ENCODE measurements around the gene SH2D7. TPM values are rescaled to one million over a fixed set of nuclear protein-coding genes. Genes with fewer than 3 reads are reported as not detected.

The SH2D7 gene
- not detected for polyA plus RNA-seq (2013, experiment 1 of 4)
- not detected for polyA plus RNA-seq (2013, experiment 2 of 4)
- not detected for polyA plus RNA-seq (2013, experiment 3 of 4)
- not detected for polyA plus RNA-seq (2013, experiment 4 of 4)

GRCh38 chr15:78092261-78093041, at the start of gene SH2D7:
Gene SH2D7, plus strand, starts transcription at chr15:78092561. Its CDS starts 24 bp downstream, at chr15:78092585.
- H3K36me3 ChIP-seq (ENCODE audit: control insufficient read depth, insufficient read depth, low read length): no peaks in the 10 kb centered on the region
- no peaks in the 10 kb centered on the region for H3K9me3 ChIP-seq (ENCODE audit: control insufficient read depth, low read length)
- H3K4me3 ChIP-seq (ENCODE audit: insufficient read depth, low read depth, low read length): no peak within 1 kb of the TSS
- WGBS, 2 experiments: 92 to 93% methylated on average over 11 of the region's 11 CpGs
- no peaks in the 10 kb centered on the region for H3K4me1 ChIP-seq (ENCODE audit: control insufficient read depth, insufficient read depth, low read length)
- no peak within 1 kb of the TSS for H3K27ac ChIP-seq (ENCODE audit: insufficient read depth, low read depth, low read length, poor library complexity, severe bottlenecking)
- H3K27me3 ChIP-seq (ENCODE audit: control insufficient read depth, insufficient read depth, low read length, poor library complexity, severe bottlenecking): no peaks in the 10 kb centered on the region

GRCh38 chr15:78044407-78045155, 47.8 kb upstream of the SH2D7 start:
- Histone ChIP-seq H3K27me3 (ENCODE audit: control insufficient read depth, insufficient read depth, low read length, poor library complexity, severe bottlenecking) (no peaks in the 10 kb centered on the region), H3K9me3 (ENCODE audit: control insufficient read depth, low read length) (no peaks in the 10 kb centered on the region), H3K4me3 (ENCODE audit: insufficient read depth, low read depth, low read length) (no peak overlapping the region), H3K36me3 (ENCODE audit: control insufficient read depth, insufficient read depth, low read length) (no peaks in the 10 kb centered on the region), H3K27ac (ENCODE audit: insufficient read depth, low read depth, low read length, poor library complexity, severe bottlenecking) (no peak overlapping the region), H3K4me1 (ENCODE audit: control insufficient read depth, insufficient read depth, low read length) (peaks cover 2% of the 10 kb centered on the region)
- WGBS, 2 experiments: 94 to 95% methylated on average over 3 to 5 of the region's 5 CpGs

- Histone ChIP-seq H3K27ac (ENCODE audit: insufficient read depth, low read depth, low read length, poor library complexity, severe bottlenecking) (no peak overlapping the region), H3K9me3 (ENCODE audit: control insufficient read depth, low read length) (no peaks in the 10 kb centered on the region), H3K4me3 (ENCODE audit: insufficient read depth, low read depth, low read length) (no peak overlapping the region), H3K36me3 (ENCODE audit: control insufficient read depth, insufficient read depth, low read length) (no peaks in the 10 kb centered on the region), H3K27me3 (ENCODE audit: control insufficient read depth, insufficient read depth, low read length, poor library complexity, severe bottlenecking) (no peaks in the 10 kb centered on the region), H3K4me1 (ENCODE audit: control insufficient read depth, insufficient read depth, low read length) (peaks cover 8% of the 10 kb centered on the region)
- 91% methylated on average over 1 of the region's 1 CpG; no CpG with 5 or more reads in 1 of the 2 experiments for WGBS, 2 experiments
Measured at GRCh38 chr15:78045189-78045588, 47.2 kb upstream of the SH2D7 start.

GRCh38 chr15:78046796-78047341, 45.5 kb upstream of the SH2D7 start:
- Histone ChIP-seq H3K9me3 (ENCODE audit: control insufficient read depth, low read length) (no peaks in the 10 kb centered on the region), H3K4me3 (ENCODE audit: insufficient read depth, low read depth, low read length) (no peak overlapping the region), H3K4me1 (ENCODE audit: control insufficient read depth, insufficient read depth, low read length) (peaks cover 17% of the 10 kb centered on the region), H3K27me3 (ENCODE audit: control insufficient read depth, insufficient read depth, low read length, poor library complexity, severe bottlenecking) (no peaks in the 10 kb centered on the region), H3K36me3 (ENCODE audit: control insufficient read depth, insufficient read depth, low read length) (no peaks in the 10 kb centered on the region), H3K27ac (ENCODE audit: insufficient read depth, low read depth, low read length, poor library complexity, severe bottlenecking) (no peak overlapping the region)
- WGBS, 2 experiments: 94 to 95% methylated on average over 5 of the region's 5 CpGs

DNA sequence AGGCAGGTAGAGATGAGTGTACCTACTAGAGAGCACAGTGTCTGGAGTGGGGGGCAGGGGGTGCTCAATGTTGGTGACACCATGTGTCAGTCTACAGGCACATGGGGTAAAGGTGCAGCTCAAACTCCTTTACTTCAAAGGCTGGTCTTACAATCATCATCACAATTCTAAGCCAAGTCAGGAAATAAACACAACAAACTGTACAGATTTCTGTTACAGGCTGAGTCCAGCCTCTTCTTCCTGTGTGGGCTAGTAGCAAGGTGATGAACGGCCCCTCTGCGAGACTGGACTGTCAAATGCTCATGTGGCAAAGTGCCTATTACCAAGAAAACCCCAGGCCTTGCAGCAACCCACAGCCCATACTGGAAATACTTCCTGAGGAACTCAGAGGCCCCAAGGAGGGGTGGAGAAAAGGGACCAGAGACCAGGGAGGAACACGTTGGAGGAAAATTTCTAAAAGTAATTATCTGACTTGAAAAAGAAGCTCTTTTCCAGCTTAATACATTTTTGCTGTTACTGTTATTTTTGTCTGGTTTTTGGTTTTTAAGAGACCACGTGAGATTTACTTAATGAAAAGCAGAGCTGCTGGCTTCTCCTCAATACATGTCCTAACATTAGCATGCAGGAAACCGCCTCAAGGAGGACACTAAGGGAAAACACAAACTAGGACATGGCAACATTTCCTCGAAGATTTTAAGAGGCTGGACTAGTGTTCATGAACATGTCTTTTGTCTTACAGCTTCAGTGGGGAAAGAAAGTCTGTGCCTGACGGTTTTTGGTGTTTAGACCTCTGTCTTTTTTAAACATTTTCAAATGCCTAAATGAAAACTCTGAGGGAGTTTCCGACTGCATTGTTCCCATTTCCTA, 44.4 kb upstream of the SH2D7 start:
- no peaks in the 10 kb centered on the region for H3K27me3 ChIP-seq (ENCODE audit: control insufficient read depth, insufficient read depth, low read length, poor library complexity, severe bottlenecking)
- H3K4me3 ChIP-seq (ENCODE audit: insufficient read depth, low read depth, low read length): no peak overlapping the region
- no peak overlapping the region for H3K27ac ChIP-seq (ENCODE audit: insufficient read depth, low read depth, low read length, poor library complexity, severe bottlenecking)
- H3K36me3 ChIP-seq (ENCODE audit: control insufficient read depth, insufficient read depth, low read length): no peaks in the 10 kb centered on the region
- WGBS, 2 experiments: 86 to 93% methylated on average over 8 of the region's 8 CpGs
- no peaks in the 10 kb centered on the region for H3K9me3 ChIP-seq (ENCODE audit: control insufficient read depth, low read length)
- H3K4me1 ChIP-seq (ENCODE audit: control insufficient read depth, insufficient read depth, low read length): peaks cover 17% of the 10 kb centered on the region

GRCh38 chr15:78048628-78048920, 43.8 kb upstream of the SH2D7 start:
- H3K27me3 ChIP-seq (ENCODE audit: control insufficient read depth, insufficient read depth, low read length, poor library complexity, severe bottlenecking): no peaks in the 10 kb centered on the region
- H3K9me3 ChIP-seq (ENCODE audit: control insufficient read depth, low read length): no peaks in the 10 kb centered on the region
- no peak overlapping the region for H3K4me3 ChIP-seq (ENCODE audit: insufficient read depth, low read depth, low read length)
- 92% methylated on average over 5 of the region's 5 CpGs for WGBS, 2 experiments
- H3K4me1 ChIP-seq (ENCODE audit: control insufficient read depth, insufficient read depth, low read length): peaks cover 17% of the 10 kb centered on the region
- no peak overlapping the region for H3K27ac ChIP-seq (ENCODE audit: insufficient read depth, low read depth, low read length, poor library complexity, severe bottlenecking)
- no peaks in the 10 kb centered on the region for H3K36me3 ChIP-seq (ENCODE audit: control insufficient read depth, insufficient read depth, low read length)

DNA sequence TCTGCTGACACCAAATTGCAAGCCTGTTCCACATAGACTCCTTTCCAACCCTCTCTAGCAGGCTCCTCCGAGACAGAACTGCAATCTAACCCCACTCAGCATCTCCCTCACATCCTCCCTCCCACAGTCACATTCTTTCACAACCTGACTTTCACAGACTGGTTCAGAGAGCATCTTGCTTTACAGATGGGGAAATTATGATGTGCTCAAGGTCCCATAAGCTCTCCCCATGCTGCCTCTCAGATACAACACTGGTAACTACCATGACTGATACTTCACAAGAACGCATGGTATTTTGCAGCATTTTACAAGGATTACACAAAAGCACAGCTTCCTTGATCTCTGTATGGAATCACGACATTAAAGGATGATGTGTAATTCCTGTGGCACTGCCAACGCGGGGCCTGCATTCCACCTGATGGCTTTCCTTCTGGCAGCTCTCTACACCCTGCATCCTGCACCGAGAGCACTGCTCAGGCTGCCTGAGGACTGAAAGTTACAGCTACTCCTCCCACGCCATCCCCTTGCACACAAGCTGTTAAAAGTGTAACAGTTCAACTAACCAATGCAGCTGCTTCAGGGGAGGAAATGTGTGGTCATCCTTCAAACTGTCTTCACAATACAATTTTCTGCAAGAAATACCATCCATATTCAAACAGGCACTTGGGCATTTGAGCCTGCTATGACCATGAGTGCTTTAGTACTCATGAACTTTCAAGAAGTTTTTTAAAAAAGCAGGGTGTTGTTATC, 42.5 kb upstream of the SH2D7 start:
- Histone ChIP-seq H3K9me3 (ENCODE audit: control insufficient read depth, low read length) (no peaks in the 10 kb centered on the region), H3K4me3 (ENCODE audit: insufficient read depth, low read depth, low read length) (no peak overlapping the region), H3K4me1 (ENCODE audit: control insufficient read depth, insufficient read depth, low read length) (peaks cover 17% of the 10 kb centered on the region), H3K27ac (ENCODE audit: insufficient read depth, low read depth, low read length, poor library complexity, severe bottlenecking) (no peak overlapping the region), H3K36me3 (ENCODE audit: control insufficient read depth, insufficient read depth, low read length) (no peaks in the 10 kb centered on the region), H3K27me3 (ENCODE audit: control insufficient read depth, insufficient read depth, low read length, poor library complexity, severe bottlenecking) (no peaks in the 10 kb centered on the region)
- WGBS, 2 experiments: 88 to 91% methylated on average over 7 of the region's 7 CpGs

- Histone ChIP-seq H3K4me3 (ENCODE audit: insufficient read depth, low read depth, low read length) (no peak overlapping the region), H3K27ac (ENCODE audit: insufficient read depth, low read depth, low read length, poor library complexity, severe bottlenecking) (no peak overlapping the region), H3K27me3 (ENCODE audit: control insufficient read depth, insufficient read depth, low read length, poor library complexity, severe bottlenecking) (no peaks in the 10 kb centered on the region), H3K4me1 (ENCODE audit: control insufficient read depth, insufficient read depth, low read length) (peaks cover 17% of the 10 kb centered on the region), H3K9me3 (ENCODE audit: control insufficient read depth, low read length) (no peaks in the 10 kb centered on the region), H3K36me3 (ENCODE audit: control insufficient read depth, insufficient read depth, low read length) (no peaks in the 10 kb centered on the region)
- 89 to 100% methylated on average over 1 of the region's 1 CpG for WGBS, 2 experiments
Measured at GRCh38 chr15:78050441-78050809, 41.9 kb upstream of the SH2D7 start.

DNA sequence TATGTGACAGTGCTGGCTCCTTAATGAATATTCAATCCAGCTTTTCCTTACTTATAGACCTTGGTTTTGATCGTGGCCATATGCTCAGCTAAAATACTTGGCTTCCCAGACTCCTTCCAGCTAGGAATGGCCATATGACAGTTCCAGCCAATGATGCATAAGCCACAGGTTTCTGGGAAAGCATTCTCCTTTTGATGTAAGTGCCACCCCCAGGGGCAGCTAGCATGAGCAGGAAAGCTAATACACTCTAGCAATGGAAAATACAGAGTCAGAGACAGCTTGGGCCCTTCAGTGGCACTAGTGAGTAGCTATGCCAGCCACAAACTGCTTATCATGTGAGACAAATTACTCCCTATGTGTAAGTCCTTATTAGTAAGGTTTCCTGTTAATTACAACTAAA, 41.5 kb upstream of the SH2D7 start:
- H3K36me3 ChIP-seq (ENCODE audit: control insufficient read depth, insufficient read depth, low read length): no peaks in the 10 kb centered on the region
- peaks cover 17% of the 10 kb centered on the region for H3K4me1 ChIP-seq (ENCODE audit: control insufficient read depth, insufficient read depth, low read length)
- no peaks in the 10 kb centered on the region for H3K27me3 ChIP-seq (ENCODE audit: control insufficient read depth, insufficient read depth, low read length, poor library complexity, severe bottlenecking)
- WGBS, 2 experiments: 86 to 93% methylated on average over 1 of the region's 1 CpG
- no peak overlapping the region for H3K27ac ChIP-seq (ENCODE audit: insufficient read depth, low read depth, low read length, poor library complexity, severe bottlenecking)
- no peaks in the 10 kb centered on the region for H3K9me3 ChIP-seq (ENCODE audit: control insufficient read depth, low read length)
- no peak overlapping the region for H3K4me3 ChIP-seq (ENCODE audit: insufficient read depth, low read depth, low read length)
